Adipose tissue (tissue), 3 donors: ENCODE measurements around the gene ST7L. TPM values are rescaled to one million over a fixed set of nuclear protein-coding genes. Genes with fewer than 3 reads are reported as not detected.

Experiments used
- polyA plus RNA-seq, 3 donors: library from polyadenylated mRNA; stranded (reverse); fragments of 200-250 nt; gene quantifications; one replicate each; pipeline ENCODE4 v1.2.3, GENCODE V29; 2013
- donor health status: healthy with polysubstance abuse.
- donor health status: Bipolar disorder and iron deficiency.
- donor health status: healthy.

ST7L gene
- polyA plus RNA-seq, 3 donors, result 6.6 to 10.6 (median 8.0) TPM

Other genes with a start within 250 kb of the ST7L start
- 10 to 100 TPM in 1 of 3 donors, 1 to 10 TPM in 2; 1.9 to 11.8 (median 8.5) TPM for gene CTTNBP2NL, start 222.9 kb downstream of the ST7L start, polyA plus RNA-seq
- 1 to 10 TPM in 2 of 3 donors, under 1 TPM in 1; 0.52 to 2.6 (median 1.3) TPM for gene WNT2B, start 110.2 kb downstream of the ST7L start, polyA plus RNA-seq
- 10 to 100 TPM; 20.8 to 75.8 (median 46.8) TPM for gene CAPZA1, start 691 bp upstream of the ST7L start, polyA plus RNA-seq
- 10 to 100 TPM; 18.4 to 38.2 (median 29.3) TPM for gene MOV10, start 55.5 kb upstream of the ST7L start, polyA plus RNA-seq
- gene RHOC, start 88.0 kb upstream of the ST7L start, polyA plus RNA-seq, result 100 to 1,000 TPM in 2 of 3 donors, 10 to 100 TPM in 1; 91.9 to 321 (median 266) TPM
- 1 to 10 TPM in 1 of 3 donors, under 1 TPM in 2; 0.62 to 2.1 (median 0.67) TPM for gene PPM1J, start 96.2 kb upstream of the ST7L start, polyA plus RNA-seq